Adrenal gland (tissue), 12 donors: ENCODE measurements around the gene DOHH. TPM values are rescaled to one million over a fixed set of nuclear protein-coding genes. Genes with fewer than 3 reads are reported as not detected.
"Not testable (repeated sequence)": the region's sequence is repeated elsewhere in the genome, so short reads cannot be mapped to it uniquely, and the experiment has no call there.

Experiments used
- DNase-seq, 7 donors: peaks; one replicate each; pipeline ENCODE4 v3.0.0-alpha.2; 2019 to 2020
- H3K27ac ChIP-seq, 5 donors: fragments of 200-600 bp; sonication (generic) in 4 of 5; 1 replicate in 3 of 5; 2 replicates in 2 of 5; pipeline versions ENCODE4 v1.5.1 to v1.8.0; 2016 to 2020; ENCODE audit warnings: mild to moderate bottlenecking in 1 of 5
- H3K27me3 ChIP-seq: fragments of 200-600 bp; 2 replicates; pipeline ENCODE4 v1.8.0; 2021
- H3K36me3 ChIP-seq, 2 donors: fragments of 200-600 bp; replicated peaks in 1 of 2; 1 replicate in 1 of 2; 2 replicates in 1 of 2; pipeline versions ENCODE4 v1.5.1 to v1.8.0; 2018 to 2022
- H3K4me1 ChIP-seq, 2 donors: fragments of 200-600 bp; replicated peaks in 1 of 2; 1 replicate in 1 of 2; 2 replicates in 1 of 2; pipeline versions ENCODE4 v1.5.1 to v1.8.0; 2018 to 2021
- H3K4me3 ChIP-seq, 4 donors: fragments of 200-600 bp; sonication (generic) in 3 of 4; one replicate each; pipeline ENCODE4 v1.5.1; 2016 to 2018
- H3K9me3 ChIP-seq, 3 donors: fragments of 200-600 bp; sonication (generic) in 1 of 3; replicated peaks in 1 of 3; 1 replicate in 2 of 3; 2 replicates in 1 of 3; pipeline versions ENCODE4 v1.5.1 to v1.8.0; 2016 to 2021
- CTCF ChIP-seq, 6 experiments: fragments of 450-650 bp in 4 of 6; fragments of 200-600 bp in 2 of 6; sonication (generic) in 1 of 6; IDR thresholded peaks; 1 replicate in 5 of 6; 2 replicates in 1 of 6; pipeline versions ENCODE4 v1.5.1 to v1.8.0; 2016 to 2021; ENCODE audit warnings: antibody characterized with exemption in 6 of 6, mild to moderate bottlenecking in 2 of 6, moderate library complexity in 1 of 6
- POLR2A ChIP-seq, 2 donors: fragments of 450-650 bp; IDR thresholded peaks; one replicate each; pipeline ENCODE4 v1.6.1; 2017; ENCODE audit warnings: antibody characterized with exemption in 2 of 2, mild to moderate bottlenecking in 2 of 2, moderate library complexity in 1 of 2
- WGBS, 4 donors: extraction: QIAGEN DNeasy Blood & Tissue Kit in 2 of 4; methylation state at CpG; one replicate each; pipeline versions ENCODE4 v1.1.5 to v1.1.7; 2013 to 2017; 5-methylcytosine and 5-hydroxymethylcytosine counted together
- intact Hi-C, 2 donors: fragments of 100-400 bp; cut with DNase I; formaldehyde crosslinking; loops; one replicate each; pipeline versions ENCODE4 v1.14.1 to v1.15.0; 2022 to 2023
- polyA plus RNA-seq, 3 donors: library from polyadenylated mRNA; stranded (reverse); fragments of 200-250 nt in 2 of 3; fragments of 350-450 nt in 1 of 3; fragmentation: Illumina TruSeq in 1 of 3; extraction: RNeasy Lipid Tissue Mini Kit (QIAGEN cat#74804) in 1 of 3; gene quantifications; one replicate each; pipeline ENCODE4 v1.2.3, GENCODE V29; 2013 to 2014
- total RNA-seq, 9 donors: library from RNA; depleted of rRNA in 4 of 9; stranded (reverse); fragments of >200 nt in 4 of 9; fragments of 120-200 nt in 1 of 9; fragmentation: NEBNext Ultra II Directional in 1 of 9; extraction: Animal tissue kit (Norgen Biotek cat#: 25700) in 1 of 9; gene quantifications; one replicate each; pipeline versions ENCODE4 v1.1.0 to v1.2.4, GENCODE V29; 2013 to 2023
- donor health status: healthy with polysubstance abuse.
- donor health status: Bipolar disorder and iron deficiency.
- donor health status: DM: yes; HTN: yes; CAD: no.
- donor health status: DM: no; HTN: no; CAD: no.
- donor health status: DM: no; HTN: no; CAD: no.
- donor health status: DM: yes; HTN: yes; CAD: no.

Gene DOHH
- total and polyA plus RNA-seq, 12 donors = 0.92 to 22.8 (median 13.8) TPM

GRCh38 chr19:3510727-3511126 lies 10.3 kb upstream of the DOHH start:
- Histone ChIP-seq H3K27ac (peak overlapping the region in 1 of 5 donors; percentile 91), H3K36me3 (peaks cover 0 to 14% of the 10 kb centered on the region in 2 donors), H3K4me1 (peaks cover 40 to 47% of the 10 kb centered on the region in 2 donors), H3K4me3 (no peak overlapping the region), H3K27me3 (no peaks in the 10 kb centered on the region), H3K9me3 (no peaks in the 10 kb centered on the region)
- WGBS, 4 donors = 78 to 90% (median 90%) methylated on average over 8 to 22 of the region's 22 CpGs
- TF ChIP-seq POLR2A (IDR thresholded peaks at IDR 0.05) (no peak), CTCF (IDR thresholded peaks at IDR 0.05) (no peak)
- peak in 1 of 7 donors; percentile 25 for DNase-seq
- intact Hi-C loops = no loop called here

- Histone ChIP-seq H3K36me3 (peaks cover 0 to 14% of the 10 kb centered on the region in 2 donors), H3K27me3 (no peaks in the 10 kb centered on the region), H3K9me3 (no peaks in the 10 kb centered on the region), H3K4me3 (no peak overlapping the region), H3K4me1 (peaks cover 46 to 53% of the 10 kb centered on the region in 2 donors), H3K27ac (peak overlapping the region; percentile 2 to 91 (median 62))
- intact Hi-C loops = no loop called here
- WGBS, 4 donors = 37 to 74% (median 56%) methylated on average over 9 to 15 of the region's 15 CpGs
- DNase-seq = peak; percentile 77 to 93 (median 89)
- peak in 1 of 2 donors; percentile 73 for TF ChIP-seq POLR2A (IDR thresholded peaks at IDR 0.05)
- TF ChIP-seq CTCF (IDR thresholded peaks at IDR 0.05) = no peak
These were observed 9.1 kb upstream of the DOHH start for GRCh38 chr19:3509566-3509989.

- intact Hi-C loops = no loop called here
- no peak overlapping the region for H3K4me3 ChIP-seq
- TF ChIP-seq CTCF (IDR thresholded peaks at IDR 0.05) = no peak
- no peak for TF ChIP-seq POLR2A (IDR thresholded peaks at IDR 0.05)
- peaks cover 0 to 14% of the 10 kb centered on the region in 2 donors for H3K36me3 ChIP-seq
- peak in 1 of 7 donors; percentile 24 for DNase-seq
- no peaks in the 10 kb centered on the region for H3K9me3 ChIP-seq
- no peaks in the 10 kb centered on the region for H3K27me3 ChIP-seq
- peak overlapping the region; percentile 2 to 91 (median 62) for H3K27ac ChIP-seq
- peaks cover 46 to 52% of the 10 kb centered on the region in 2 donors for H3K4me1 ChIP-seq
- WGBS, 4 donors = 78 to 82% (median 79%) methylated on average over 18 to 23 of the region's 23 CpGs
These were observed 8.5 kb upstream of the DOHH start for GRCh38 chr19:3508771-3509535.

- 93 to 95% (median 93%) methylated on average over 17 to 18 of the region's 18 CpGs for WGBS, 4 donors
These were observed 7.7 kb upstream of the DOHH start for GRCh38 chr19:3508121-3508661.

More at GRCh38 chr19:3508121-3508661, 7.7 kb upstream of the DOHH start:
- DNase-seq, H3K4me3 ChIP-seq, intact Hi-C loops, H3K27me3 ChIP-seq, H3K9me3 ChIP-seq: not testable (repeated sequence)
- peak overlapping the region in 3 of 5 donors; percentile 62 to 97 (median 91) for H3K27ac ChIP-seq
- peaks cover 47 to 49% of the 10 kb centered on the region in 2 donors for H3K4me1 ChIP-seq
- peaks cover 0 to 14% of the 10 kb centered on the region in 2 donors for H3K36me3 ChIP-seq
